Measurements from ENCODE around the gene C15orf40. TPM values are rescaled to one million over a fixed set of nuclear protein-coding genes. Genes with fewer than 3 reads are reported as not detected.

C15orf40 gene
- total and polyA plus RNA-seq, 9 of the 15 experiments (the other 6 are each of a cell fraction or from before 2014, with no cell fraction given): 15.9 to 52.0 (median 27.0) TPM

- TF ChIP-seq, protein P1, sequence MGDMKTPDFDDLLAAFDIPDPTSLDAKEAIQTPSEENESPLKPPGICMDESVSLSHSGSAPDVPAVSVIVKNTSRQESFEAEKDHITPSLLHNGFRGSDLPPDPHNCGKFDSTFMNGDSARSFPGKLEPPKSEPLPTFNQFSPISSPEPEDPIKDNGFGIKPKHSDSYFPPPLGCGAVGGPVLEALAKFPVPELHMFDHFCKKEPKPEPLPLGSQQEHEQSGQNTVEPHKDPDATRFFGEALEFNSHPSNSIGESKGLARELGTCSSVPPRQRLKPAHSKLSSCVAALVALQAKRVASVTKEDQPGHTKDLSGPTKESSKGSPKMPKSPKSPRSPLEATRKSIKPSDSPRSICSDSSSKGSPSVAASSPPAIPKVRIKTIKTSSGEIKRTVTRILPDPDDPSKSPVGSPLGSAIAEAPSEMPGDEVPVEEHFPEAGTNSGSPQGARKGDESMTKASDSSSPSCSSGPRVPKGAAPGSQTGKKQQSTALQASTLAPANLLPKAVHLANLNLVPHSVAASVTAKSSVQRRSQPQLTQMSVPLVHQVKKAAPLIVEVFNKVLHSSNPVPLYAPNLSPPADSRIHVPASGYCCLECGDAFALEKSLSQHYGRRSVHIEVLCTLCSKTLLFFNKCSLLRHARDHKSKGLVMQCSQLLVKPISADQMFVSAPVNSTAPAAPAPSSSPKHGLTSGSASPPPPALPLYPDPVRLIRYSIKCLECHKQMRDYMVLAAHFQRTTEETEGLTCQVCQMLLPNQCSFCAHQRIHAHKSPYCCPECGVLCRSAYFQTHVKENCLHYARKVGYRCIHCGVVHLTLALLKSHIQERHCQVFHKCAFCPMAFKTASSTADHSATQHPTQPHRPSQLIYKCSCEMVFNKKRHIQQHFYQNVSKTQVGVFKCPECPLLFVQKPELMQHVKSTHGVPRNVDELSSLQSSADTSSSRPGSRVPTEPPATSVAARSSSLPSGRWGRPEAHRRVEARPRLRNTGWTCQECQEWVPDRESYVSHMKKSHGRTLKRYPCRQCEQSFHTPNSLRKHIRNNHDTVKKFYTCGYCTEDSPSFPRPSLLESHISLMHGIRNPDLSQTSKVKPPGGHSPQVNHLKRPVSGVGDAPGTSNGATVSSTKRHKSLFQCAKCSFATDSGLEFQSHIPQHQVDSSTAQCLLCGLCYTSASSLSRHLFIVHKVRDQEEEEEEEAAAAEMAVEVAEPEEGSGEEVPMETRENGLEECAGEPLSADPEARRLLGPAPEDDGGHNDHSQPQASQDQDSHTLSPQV (IDR thresholded peaks at IDR 0.05): peak; percentile 66
- TF ChIP-seq MLLT1 (IDR thresholded peaks at IDR 0.05) (peak in 1 of 2 experiments; percentile 74; a peak in 2 of 4 replicates), NFXL1 (CRISPR knock-in tag; IDR thresholded peaks at IDR 0.05) (peak; percentile 79; the same call in 1 of the 2 replicates), CBX1 (IDR thresholded peaks at IDR 0.05; ENCODE audit: low read depth) (peak; percentile 66; the same call in 1 of the 2 replicates), PHF8 (IDR thresholded peaks at IDR 0.05; ENCODE audit: borderline replicate concordance, low read length) (peak; percentile 78)
Observed at GRCh38 chr15:82985688-82986441, 25.6 kb downstream of the C15orf40 start, which contains the start of gene RAMAC (continued).

Measured in K562 (cell line).